H9 (cell line): ENCODE data around the gene NRXN3. TPM values are rescaled to one million over a fixed set of nuclear protein-coding genes. Genes with fewer than 3 reads are reported as not detected.

Experiments used
- DNase-seq: peaks from one replicate; pipeline ENCODE4 v3.0.0-alpha.2; 2017
- H2AFZ ChIP-seq: one replicate; pipeline ENCODE4 v1.6.1; 2013; ENCODE audit warnings: mild to moderate bottlenecking, low read length, control low read depth, moderate library complexity
- H2AK5ac ChIP-seq: 2 replicates; pipeline ENCODE4 v1.6.1; 2013; ENCODE audit warnings: low read length, control low read depth, mixed read lengths; ENCODE audit not compliant: insufficient read length
- H2BK120ac ChIP-seq: one replicate; pipeline ENCODE4 v1.6.1; 2013; ENCODE audit warnings: low read depth, mild to moderate bottlenecking, low read length, control low read depth, inconsistent platforms; ENCODE audit not compliant: poor library complexity, severe bottlenecking
- H2BK12ac ChIP-seq: 2 replicates; pipeline ENCODE4 v1.6.1; 2013; ENCODE audit warnings: low read length, control low read depth, mixed read lengths, low read depth; ENCODE audit not compliant: insufficient read length
- H2BK15ac ChIP-seq: 2 replicates; pipeline ENCODE4 v1.6.1; 2013; ENCODE audit warnings: low read depth, low read length, control low read depth
- H2BK20ac ChIP-seq: one replicate; pipeline ENCODE4 v1.6.1; 2013; ENCODE audit warnings: low read depth, mild to moderate bottlenecking, low read length, control low read depth, inconsistent platforms; ENCODE audit not compliant: poor library complexity, severe bottlenecking
- H2BK5ac ChIP-seq: 2 replicates; pipeline ENCODE4 v1.6.1; 2013; ENCODE audit warnings: low read length, control low read depth, mixed read lengths; ENCODE audit not compliant: insufficient read length
- H3K14ac ChIP-seq: 2 replicates; pipeline ENCODE4 v1.6.1; 2013; ENCODE audit warnings: low read length, control low read depth; ENCODE audit not compliant: insufficient read depth
- H3K18ac ChIP-seq: 2 replicates; pipeline ENCODE4 v1.6.1; 2013; ENCODE audit warnings: low read depth, mild to moderate bottlenecking, mixed read lengths, low read length, control low read depth; ENCODE audit not compliant: insufficient read length
- H3K23ac ChIP-seq: 2 replicates; pipeline ENCODE4 v1.6.1; 2013; ENCODE audit warnings: low read length, control low read depth, mixed read lengths, low read depth; ENCODE audit not compliant: insufficient read length
- H3K23me2 ChIP-seq: 2 replicates; pipeline ENCODE4 v1.6.1; 2013; ENCODE audit warnings: low read depth, mild to moderate bottlenecking, mixed read lengths, low read length, control low read depth; ENCODE audit not compliant: insufficient read length, poor library complexity, severe bottlenecking
- H3K27ac ChIP-seq: 2 replicates; pipeline ENCODE4 v1.5.1; 2013; ENCODE audit warnings: low read length, control low read depth, mixed read lengths, low read depth; ENCODE audit not compliant: insufficient read length
- H3K27me3 ChIP-seq: 2 replicates; pipeline ENCODE4 v1.6.1; 2013; ENCODE audit warnings: low read length, control low read depth, inconsistent platforms; ENCODE audit not compliant: insufficient read depth
- H3K4ac ChIP-seq: 2 replicates; pipeline ENCODE4 v1.6.1; 2013; ENCODE audit warnings: low read depth, mild to moderate bottlenecking, control low read depth, inconsistent platforms, low read length, moderate library complexity
- H3K4me1 ChIP-seq: 2 replicates; pipeline ENCODE4 v1.6.1; 2013; ENCODE audit warnings: low read length, control low read depth, inconsistent platforms; ENCODE audit not compliant: insufficient read depth
- H3K4me2 ChIP-seq: 2 replicates; pipeline ENCODE4 v1.6.1; 2013; ENCODE audit warnings: low read length, control low read depth, mixed read lengths; ENCODE audit not compliant: insufficient read length, insufficient read depth
- H3K56ac ChIP-seq: 2 replicates; pipeline ENCODE4 v1.6.1; 2013; ENCODE audit warnings: low read depth, mild to moderate bottlenecking, mixed read lengths, low read length, control low read depth; ENCODE audit not compliant: insufficient read length
- H3K79me1 ChIP-seq: 2 replicates; pipeline ENCODE4 v1.6.1; 2013; ENCODE audit warnings: low read depth, mild to moderate bottlenecking, moderate library complexity, low read length, control low read depth, inconsistent platforms; ENCODE audit not compliant: insufficient read depth, poor library complexity, severe bottlenecking
- H3K79me2 ChIP-seq: 2 replicates; pipeline ENCODE4 v1.6.1; 2013; ENCODE audit warnings: low read length, control low read depth, inconsistent platforms; ENCODE audit not compliant: insufficient read depth
- H3K9ac ChIP-seq: 2 replicates; pipeline ENCODE4 v1.6.1; 2013; ENCODE audit warnings: low read length, control low read depth, mixed read lengths; ENCODE audit not compliant: insufficient read length; ENCODE audit errors: extremely low read depth
- H3K9me3 ChIP-seq: one replicate; pipeline ENCODE4 v1.6.1; 2013; ENCODE audit warnings: low read depth, low read length, inconsistent platforms; ENCODE audit not compliant: control insufficient read depth
- H3T11ph ChIP-seq: one replicate; pipeline ENCODE4 v1.6.1; 2013; ENCODE audit warnings: mild to moderate bottlenecking, low read length, control low read depth, inconsistent platforms
- H4K20me1 ChIP-seq: one replicate; pipeline ENCODE4 v1.6.1; 2013; ENCODE audit not compliant: control insufficient read depth, insufficient read length, insufficient read depth
- H4K5ac ChIP-seq: 2 replicates; pipeline ENCODE4 v1.6.1; 2013; ENCODE audit warnings: low read depth, mild to moderate bottlenecking, mixed read lengths, low read length, control low read depth; ENCODE audit not compliant: insufficient read length
- H4K8ac ChIP-seq: replicated peaks from 2 replicates; pipeline ENCODE4 v1.6.1; 2013; ENCODE audit warnings: low read length, control low read depth, mixed read lengths, low read depth; ENCODE audit not compliant: insufficient read length
- H4K91ac ChIP-seq: 2 replicates; pipeline ENCODE4 v1.6.1; 2013; ENCODE audit warnings: low read depth, mild to moderate bottlenecking, moderate library complexity, mixed read lengths, low read length, control low read depth; ENCODE audit not compliant: insufficient read length
- H3K27ac Mint-ChIP-seq, 3 experiments: 2 replicates in 2 of 3; 3 replicates in 1 of 3; pipeline ENCODE4 v1.8.0; 2020 to 2021; ENCODE audit warnings: mixed read lengths in 3 of 3, mild to moderate bottlenecking in 1 of 3, moderate library complexity in 1 of 3
- H3K27me3 Mint-ChIP-seq: 2 replicates; pipeline ENCODE4 v1.8.0; 2021; ENCODE audit warnings: low read depth, mild to moderate bottlenecking, moderate library complexity, mixed read lengths
- H3K36me3 Mint-ChIP-seq, 3 experiments: 2 replicates in 2 of 3; 3 replicates in 1 of 3; pipeline ENCODE4 v1.8.0; 2020 to 2021; ENCODE audit warnings: low read depth in 3 of 3, mixed read lengths in 3 of 3; ENCODE audit not compliant: insufficient read depth in 1 of 3
- H3K4me1 Mint-ChIP-seq, 2 experiments: 2 replicates each; pipeline ENCODE4 v1.8.0; 2020; ENCODE audit warnings: mixed read lengths in 2 of 2
- H3K4me3 Mint-ChIP-seq, 2 experiments: 2 replicates in 1 of 2; 3 replicates in 1 of 2; pipeline ENCODE4 v1.8.0; 2020 to 2021; ENCODE audit warnings: mild to moderate bottlenecking in 2 of 2, mixed read lengths in 2 of 2, moderate library complexity in 1 of 2
- H3K9me3 Mint-ChIP-seq, 2 experiments: 2 replicates in 1 of 2; 3 replicates in 1 of 2; pipeline ENCODE4 v1.8.0; 2020; ENCODE audit warnings: mild to moderate bottlenecking in 2 of 2, mixed read lengths in 2 of 2, moderate library complexity in 1 of 2
- CTCF ChIP-seq: fragments of 200-600 bp; sonication (generic); conservative IDR thresholded peaks from 3 replicates; pipeline ENCODE4 v1.8.0; 2021; ENCODE audit warnings: antibody characterized with exemption, mild to moderate bottlenecking
- WGBS: extraction: QIAGEN DNeasy Blood & Tissue Kit; methylation state at CpG from one replicate; pipeline ENCODE4 v1.1.7; 2013; ENCODE audit warnings: missing lambda C conversion rate, low lambda C conversion rate, mixed read lengths; ENCODE audit not compliant: insufficient read length; ENCODE audit errors: extremely low coverage; 5-methylcytosine and 5-hydroxymethylcytosine counted together
- total RNA-seq: library from RNA; stranded (reverse); gene quantifications from 2 replicates; pipeline ENCODE4 v1.2.1, GENCODE V29; 2021

NRXN3 gene
- total RNA-seq, 1 experiment from 2014 or later, result 1.8 TPM

GRCh38 chr14:78156196-78156595 is 14.0 kb upstream of the NRXN3 start:
- no peak overlapping the region for H2BK15ac ChIP-seq
- H3K56ac ChIP-seq, result peak overlapping the region; percentile 21
- H3K4ac ChIP-seq, result no peak overlapping the region
- H3K4me2 ChIP-seq, result no peak overlapping the region
- H4K20me1 ChIP-seq, result no peaks in the 10 kb centered on the region
- H3K9me3 ChIP-seq, result no peaks in the 10 kb centered on the region
- H4K5ac ChIP-seq, result no peak overlapping the region
- TF ChIP-seq CTCF, result no peak
- peaks cover 11% of the 10 kb centered on the region in 2 experiments for H3K4me1 Mint-ChIP-seq
- DNase-seq, result no peak
- H3K79me1 ChIP-seq, result no peaks in the 10 kb centered on the region
- H2BK20ac ChIP-seq, result no peak overlapping the region
- H3K79me2 ChIP-seq, result no peaks in the 10 kb centered on the region
- no peak overlapping the region for H2BK5ac ChIP-seq
- no peak overlapping the region for H3K27ac Mint-ChIP-seq
- no peak overlapping the region for H3T11ph ChIP-seq
- H3K36me3 Mint-ChIP-seq, result no peaks in the 10 kb centered on the region
- WGBS, result no CpG with 5 or more reads among the region's 2 CpGs
- H3K27me3 Mint-ChIP-seq, result no peaks in the 10 kb centered on the region
- no peak overlapping the region for H3K9ac ChIP-seq
- no peak overlapping the region for H3K18ac ChIP-seq
- no peaks in the 10 kb centered on the region; the same call in 1 of the 2 replicates for H3K4me1 ChIP-seq
- no peak overlapping the region for H4K91ac ChIP-seq
- H3K23me2 ChIP-seq, result no peaks in the 10 kb centered on the region
- no peak overlapping the region for H2BK12ac ChIP-seq
- no peaks in the 10 kb centered on the region for H3K9me3 Mint-ChIP-seq
- H3K23ac ChIP-seq, result peak overlapping the region; percentile 43
- no peaks in the 10 kb centered on the region for H3K27me3 ChIP-seq
- H3K14ac ChIP-seq, result no peak overlapping the region
- H2BK120ac ChIP-seq, result no peak overlapping the region
- no peak overlapping the region for H4K8ac ChIP-seq
- H2AK5ac ChIP-seq, result no peak overlapping the region
- no peak overlapping the region for H3K4me3 Mint-ChIP-seq
- H3K27ac ChIP-seq, result no peak overlapping the region
- no peak overlapping the region for H2AFZ ChIP-seq
